Measurements from ENCODE around the gene SLC7A8. TPM values are rescaled to one million over a fixed set of nuclear protein-coding genes. Genes with fewer than 3 reads are reported as not detected.
A peak's percentile ranks its signal among the peaks of the same experiment; 100 is the strongest.

SLC7A8 gene
- total and polyA plus RNA-seq, 2 experiments from 2014 or later = 117 to 124 TPM

DNA sequence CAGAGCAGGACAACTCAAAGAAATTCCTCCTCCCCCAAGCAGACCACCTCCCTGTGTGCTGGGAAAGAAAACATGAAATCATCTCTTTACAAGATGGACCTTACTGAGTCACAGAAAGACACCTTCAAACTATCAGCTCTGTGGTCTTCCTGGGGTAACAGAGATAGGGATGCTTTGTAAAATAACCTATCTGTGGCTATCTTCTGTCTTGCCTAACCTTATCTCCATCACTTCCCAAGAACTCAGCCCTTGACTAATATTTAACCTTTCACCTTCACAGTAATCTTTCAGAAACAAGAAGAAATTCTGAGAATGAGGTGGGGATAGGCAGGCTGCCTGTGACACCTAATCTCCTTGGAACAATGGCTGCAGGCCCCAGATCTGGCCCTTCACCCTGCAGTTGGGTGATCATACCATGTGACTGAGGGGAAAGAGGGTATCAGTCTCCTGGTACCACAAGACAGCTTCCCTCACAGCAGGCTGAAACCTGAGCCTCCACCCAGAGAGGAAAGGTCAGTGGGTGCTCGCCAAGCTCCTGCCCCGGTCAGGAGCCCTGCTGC lies 37.0 kb downstream of the SLC7A8 start:
- Histone ChIP-seq H3K4me3 (no peak overlapping the region), H4K20me1 (replicated peaks; ENCODE audit: insufficient read depth) (peaks cover 5% of the 10 kb centered on the region; the same call in 1 of the 2 replicates), H3F3A (replicated peaks; ENCODE audit: low read depth) (0 out of 2 replicates have a peak, but pooled peaks cover 3% of the 10 kb centered on the region), H3K9me2 (ENCODE audit: insufficient read depth) (peaks cover 6% of the 10 kb centered on the region; the same call in 1 of the 2 replicates), H3K4me2 (no peak overlapping the region), H3K27ac (ENCODE audit: low read depth) (no peak overlapping the region), H3K4me1 (ENCODE audit: insufficient read depth) (no peaks in the 10 kb centered on the region), H3K27me3 (ENCODE audit: insufficient read depth) (no peaks in the 10 kb centered on the region), H3K36me3 (ENCODE audit: insufficient read depth) (peaks cover 24% of the 10 kb centered on the region), H3K79me2 (replicated peaks; ENCODE audit: insufficient read depth) (no peaks in the 10 kb centered on the region), H2AFZ (no peak overlapping the region)
- Mint-ChIP-seq H3K4me1 (peaks cover 7% of the 10 kb centered on the region), H3K27ac (peak overlapping the region; percentile 14; the same call in 1 of the 2 replicates), H3K9me3 (no peaks in the 10 kb centered on the region; the same call in 2 of the 3 replicates), H3K36me3 (ENCODE audit: low read depth) (peaks cover 66% of the 10 kb centered on the region), H3K27me3 (ENCODE audit: insufficient read depth, low read depth, poor library complexity) (peaks cover 2% of the 10 kb centered on the region), H3K4me3 (no peak overlapping the region)
- TF ChIP-seq ZNF331 (CRISPR knock-in tag; IDR thresholded peaks at IDR 0.05; ENCODE audit: low read depth) (no peak), REST (IDR thresholded peaks at IDR 0.05; ENCODE audit: unreplicated experiment) (no peak), NANOG (IDR thresholded peaks at IDR 0.05; ENCODE audit: borderline replicate concordance) (no peak), CREB1 (CRISPR knock-in tag; IDR thresholded peaks at IDR 0.05; ENCODE audit: low read depth) (no peak), POLR2AphosphoS5 (IDR thresholded peaks at IDR 0.05; ENCODE audit: low read depth) (no peak), ZNF114 (CRISPR knock-in tag; IDR thresholded peaks at IDR 0.05) (no peak), CTCF (conservative IDR thresholded peaks at IDR 0.05; ENCODE audit: low read depth in 2 of 2) (no peak), EZH2 (IDR thresholded peaks at IDR 0.05; ENCODE audit: low read depth, unreplicated experiment) (no peak), EZH2phosphoT487 (IDR thresholded peaks at IDR 0.05; ENCODE audit: unreplicated experiment) (no peak), JUNB (IDR thresholded peaks at IDR 0.05; ENCODE audit: unreplicated experiment) (no peak), ETS1 (IDR thresholded peaks at IDR 0.05) (no peak), STAT1 (IDR thresholded peaks at IDR 0.05; ENCODE audit: unreplicated experiment) (no peak)
- TF ChIP-seq, protein P1, sequence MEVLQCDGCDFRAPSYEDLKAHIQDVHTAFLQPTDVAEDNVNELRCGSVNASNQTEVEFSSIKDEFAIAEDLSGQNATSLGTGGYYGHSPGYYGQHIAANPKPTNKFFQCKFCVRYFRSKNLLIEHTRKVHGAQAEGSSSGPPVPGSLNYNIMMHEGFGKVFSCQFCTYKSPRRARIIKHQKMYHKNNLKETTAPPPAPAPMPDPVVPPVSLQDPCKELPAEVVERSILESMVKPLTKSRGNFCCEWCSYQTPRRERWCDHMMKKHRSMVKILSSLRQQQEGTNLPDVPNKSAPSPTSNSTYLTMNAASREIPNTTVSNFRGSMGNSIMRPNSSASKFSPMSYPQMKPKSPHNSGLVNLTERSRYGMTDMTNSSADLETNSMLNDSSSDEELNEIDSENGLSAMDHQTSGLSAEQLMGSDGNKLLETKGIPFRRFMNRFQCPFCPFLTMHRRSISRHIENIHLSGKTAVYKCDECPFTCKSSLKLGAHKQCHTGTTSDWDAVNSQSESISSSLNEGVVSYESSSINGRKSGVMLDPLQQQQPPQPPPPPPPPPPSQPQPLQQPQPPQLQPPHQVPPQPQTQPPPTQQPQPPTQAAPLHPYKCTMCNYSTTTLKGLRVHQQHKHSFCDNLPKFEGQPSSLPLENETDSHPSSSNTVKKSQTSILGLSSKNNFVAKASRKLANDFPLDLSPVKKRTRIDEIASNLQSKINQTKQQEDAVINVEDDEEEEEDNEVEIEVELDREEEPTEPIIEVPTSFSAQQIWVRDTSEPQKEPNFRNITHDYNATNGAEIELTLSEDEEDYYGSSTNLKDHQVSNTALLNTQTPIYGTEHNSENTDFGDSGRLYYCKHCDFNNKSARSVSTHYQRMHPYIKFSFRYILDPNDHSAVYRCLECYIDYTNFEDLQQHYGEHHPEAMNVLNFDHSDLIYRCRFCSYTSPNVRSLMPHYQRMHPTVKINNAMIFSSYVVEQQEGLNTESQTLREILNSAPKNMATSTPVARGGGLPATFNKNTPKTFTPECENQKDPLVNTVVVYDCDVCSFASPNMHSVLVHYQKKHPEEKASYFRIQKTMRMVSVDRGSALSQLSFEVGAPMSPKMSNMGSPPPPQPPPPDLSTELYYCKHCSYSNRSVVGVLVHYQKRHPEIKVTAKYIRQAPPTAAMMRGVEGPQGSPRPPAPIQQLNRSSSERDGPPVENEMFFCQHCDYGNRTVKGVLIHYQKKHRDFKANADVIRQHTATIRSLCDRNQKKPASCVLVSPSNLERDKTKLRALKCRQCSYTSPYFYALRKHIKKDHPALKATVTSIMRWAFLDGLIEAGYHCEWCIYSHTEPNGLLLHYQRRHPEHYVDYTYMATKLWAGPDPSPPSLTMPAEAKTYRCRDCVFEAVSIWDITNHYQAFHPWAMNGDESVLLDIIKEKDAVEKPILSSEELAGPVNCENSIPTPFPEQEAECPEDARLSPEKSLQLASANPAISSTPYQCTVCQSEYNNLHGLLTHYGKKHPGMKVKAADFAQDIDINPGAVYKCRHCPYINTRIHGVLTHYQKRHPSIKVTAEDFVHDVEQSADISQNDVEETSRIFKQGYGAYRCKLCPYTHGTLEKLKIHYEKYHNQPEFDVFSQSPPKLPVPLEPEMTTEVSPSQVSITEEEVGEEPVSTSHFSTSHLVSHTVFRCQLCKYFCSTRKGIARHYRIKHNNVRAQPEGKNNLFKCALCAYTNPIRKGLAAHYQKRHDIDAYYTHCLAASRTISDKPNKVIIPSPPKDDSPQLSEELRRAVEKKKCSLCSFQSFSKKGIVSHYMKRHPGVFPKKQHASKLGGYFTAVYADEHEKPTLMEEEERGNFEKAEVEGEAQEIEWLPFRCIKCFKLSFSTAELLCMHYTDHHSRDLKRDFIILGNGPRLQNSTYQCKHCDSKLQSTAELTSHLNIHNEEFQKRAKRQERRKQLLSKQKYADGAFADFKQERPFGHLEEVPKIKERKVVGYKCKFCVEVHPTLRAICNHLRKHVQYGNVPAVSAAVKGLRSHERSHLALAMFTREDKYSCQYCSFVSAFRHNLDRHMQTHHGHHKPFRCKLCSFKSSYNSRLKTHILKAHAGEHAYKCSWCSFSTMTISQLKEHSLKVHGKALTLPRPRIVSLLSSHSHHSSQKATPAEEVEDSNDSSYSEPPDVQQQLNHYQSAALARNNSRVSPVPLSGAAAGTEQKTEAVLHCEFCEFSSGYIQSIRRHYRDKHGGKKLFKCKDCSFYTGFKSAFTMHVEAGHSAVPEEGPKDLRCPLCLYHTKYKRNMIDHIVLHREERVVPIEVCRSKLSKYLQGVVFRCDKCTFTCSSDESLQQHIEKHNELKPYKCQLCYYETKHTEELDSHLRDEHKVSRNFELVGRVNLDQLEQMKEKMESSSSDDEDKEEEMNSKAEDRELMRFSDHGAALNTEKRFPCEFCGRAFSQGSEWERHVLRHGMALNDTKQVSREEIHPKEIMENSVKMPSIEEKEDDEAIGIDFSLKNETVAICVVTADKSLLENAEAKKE (CRISPR knock-in tag; IDR thresholded peaks at IDR 0.05) = no peak
- no peak for DNase-seq (ENCODE audit: low spot score)
- no peak for ATAC-seq
